Measurements from ENCODE around the gene FAM114A2.
A peak's percentile ranks its signal among the peaks of the same experiment; 100 is the strongest.
"Not testable (repeated sequence)": the region's sequence is repeated elsewhere in the genome, so short reads cannot be mapped to it uniquely, and the experiment has no call there.

FAM114A2 gene

DNA sequence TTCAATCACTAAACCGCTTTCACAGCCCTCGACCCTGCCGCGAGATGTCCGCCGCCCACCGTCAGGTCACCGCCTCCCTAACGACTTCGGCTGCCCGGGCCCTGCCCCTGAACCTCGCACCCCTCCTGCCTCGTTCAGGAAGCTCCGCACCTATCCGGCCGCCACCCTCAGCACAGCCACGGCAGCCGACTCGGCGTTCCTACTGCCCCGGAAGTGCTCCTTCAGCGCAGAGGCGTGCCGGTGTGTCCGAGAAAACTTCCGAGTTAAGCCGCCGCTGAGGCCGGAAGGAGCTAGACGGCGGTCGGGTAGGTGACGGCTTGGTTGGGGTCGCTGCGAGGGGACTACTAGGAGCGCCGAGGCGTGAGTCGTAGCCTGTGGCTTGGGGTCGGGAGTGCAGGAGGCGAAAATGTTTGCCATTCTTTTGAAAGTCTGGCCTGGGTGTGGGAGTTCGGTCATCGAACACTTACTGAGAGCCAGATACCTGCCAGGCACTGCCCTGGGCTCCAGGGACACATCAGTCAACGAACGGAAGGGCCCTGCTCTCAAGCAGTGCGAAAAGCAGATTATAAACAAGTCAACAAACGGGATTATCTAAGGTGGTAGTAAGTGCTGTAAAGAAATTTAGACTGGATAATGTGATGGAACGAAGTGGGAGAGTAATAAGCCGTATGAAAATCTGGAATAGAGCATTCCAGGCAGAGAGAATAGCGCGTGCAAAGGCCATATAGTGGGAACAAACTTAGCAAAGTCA lies at the start of gene FAM114A2, which contains the start of gene MFAP3:
TSS of gene FAM114A2 (minus strand) at position 204 of the 751 bp plus-strand sequence. CDS start 3,957 bp downstream, outside the sequence.
TSS of gene MFAP3 (plus strand) at position 261 of the 751 bp plus-strand sequence. CDS start 10,756 bp downstream, outside the sequence.
- H3K4me3 ChIP-seq (ENCODE audit: low read depth, low read length), result peak within 1 kb of the TSS; percentile 94

DNA sequence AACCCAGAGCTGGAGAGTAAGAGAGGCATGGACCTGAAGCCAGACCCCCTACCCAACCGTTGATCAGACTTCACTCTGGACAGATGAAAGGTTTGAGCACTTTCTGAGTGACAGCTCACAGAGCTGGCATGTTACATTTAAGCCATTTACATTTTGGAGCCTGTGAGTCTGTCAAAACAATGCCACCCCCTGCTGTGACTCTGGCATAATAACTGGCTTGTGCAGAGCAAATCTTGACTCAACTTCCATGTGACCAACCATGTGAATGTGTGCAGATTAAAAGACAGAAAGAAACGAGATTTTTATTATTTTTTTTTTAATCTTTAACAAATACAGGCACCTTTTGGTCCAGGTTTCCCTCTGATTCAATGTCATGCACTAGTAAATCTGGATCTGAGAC lies 48.5 kb upstream of the FAM114A2 start:
- H3K4me3 ChIP-seq (ENCODE audit: low read depth, low read length), result no peak overlapping the region

DNA sequence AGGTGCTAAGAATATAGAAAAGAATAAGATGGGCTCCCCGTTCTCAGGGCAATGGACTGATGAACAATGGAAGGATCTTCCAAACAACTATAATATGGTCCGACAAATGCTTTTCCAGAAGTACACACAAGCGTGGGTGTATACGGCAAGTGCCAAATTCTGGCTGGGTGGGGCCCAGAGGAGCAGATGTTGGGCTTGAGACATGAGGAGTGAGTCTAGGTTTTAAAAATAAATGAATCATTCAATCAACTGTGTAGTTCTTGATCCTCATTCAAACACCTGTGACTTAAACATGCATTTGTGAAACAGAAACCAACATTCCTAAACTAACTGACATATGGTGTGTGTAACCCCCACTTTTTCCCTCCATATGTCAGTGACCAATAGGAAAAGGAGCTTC lies 47.9 kb upstream of the FAM114A2 start:
- H3K4me3 ChIP-seq (ENCODE audit: low read depth, low read length), result no peak overlapping the region

DNA sequence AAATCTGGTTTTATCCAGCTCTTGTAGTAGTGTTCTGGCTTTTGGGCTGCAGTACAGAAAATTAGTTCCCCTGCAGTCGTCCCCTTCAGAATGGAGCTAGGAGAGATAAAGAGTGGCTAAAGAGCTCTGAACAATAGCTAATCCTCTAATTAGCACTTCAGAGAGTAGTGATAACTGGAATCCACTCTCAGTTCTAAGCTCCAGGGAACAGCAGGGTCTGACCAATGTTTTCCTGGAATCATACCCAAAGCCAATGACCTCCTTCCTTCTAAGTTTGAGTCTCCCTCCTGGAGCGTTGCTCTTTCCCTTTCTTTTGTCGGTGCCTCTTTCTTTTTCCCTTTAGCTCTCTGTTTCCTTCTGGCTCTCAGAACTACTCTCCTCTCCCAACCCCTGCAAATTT lies 47.4 kb upstream of the FAM114A2 start:
- no peak overlapping the region for H3K4me3 ChIP-seq (ENCODE audit: low read depth, low read length)

DNA sequence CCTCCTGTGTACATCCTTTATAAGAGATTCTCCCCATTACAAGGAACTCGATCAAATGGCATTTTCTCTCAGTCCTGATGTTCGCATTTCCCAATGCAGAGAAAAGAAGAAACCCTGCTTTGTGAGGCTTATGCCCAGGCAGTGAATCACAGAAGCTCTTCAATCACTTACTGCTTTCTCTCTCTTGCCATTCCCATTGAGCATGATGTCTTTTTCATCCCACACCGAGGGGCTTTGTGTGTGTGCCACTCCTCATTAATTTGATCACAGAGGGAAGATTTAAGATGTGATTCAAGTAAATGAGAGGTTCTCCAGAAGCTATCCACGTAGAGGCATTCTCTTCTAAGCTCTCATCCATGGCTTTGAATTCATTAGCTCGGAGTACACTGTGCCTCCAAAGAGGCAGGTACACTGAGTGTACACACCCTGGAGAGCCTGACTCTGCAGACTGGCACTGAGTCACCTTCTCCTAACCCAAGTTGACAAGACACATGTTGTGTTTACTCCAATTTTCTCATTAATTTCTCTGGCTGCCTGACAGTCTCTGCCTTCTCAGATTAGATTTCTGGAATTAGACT lies 45.4 kb upstream of the FAM114A2 start:
- no peak overlapping the region for H3K4me3 ChIP-seq (ENCODE audit: low read depth, low read length)

DNA sequence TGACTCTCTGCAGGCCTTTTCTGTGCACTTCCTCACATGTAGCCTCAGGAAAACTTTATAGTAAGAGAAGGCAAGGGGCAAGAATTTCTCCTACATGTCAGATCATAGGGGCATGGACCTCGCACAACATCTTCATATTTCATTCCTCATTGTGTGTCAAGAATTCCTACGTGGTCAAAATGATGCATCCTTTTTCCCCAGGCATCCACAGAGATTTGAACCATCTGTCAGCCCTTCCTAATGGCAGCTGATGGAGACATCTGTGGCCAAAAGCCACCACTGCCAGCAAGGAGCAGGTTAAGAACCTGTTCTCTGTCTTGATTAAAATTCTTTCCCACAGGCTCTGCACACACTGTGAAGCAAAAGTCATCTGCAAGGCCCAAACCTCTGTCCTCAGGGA lies 42.5 kb upstream of the FAM114A2 start:
- no peak overlapping the region for H3K4me3 ChIP-seq (ENCODE audit: low read depth, low read length)

DNA sequence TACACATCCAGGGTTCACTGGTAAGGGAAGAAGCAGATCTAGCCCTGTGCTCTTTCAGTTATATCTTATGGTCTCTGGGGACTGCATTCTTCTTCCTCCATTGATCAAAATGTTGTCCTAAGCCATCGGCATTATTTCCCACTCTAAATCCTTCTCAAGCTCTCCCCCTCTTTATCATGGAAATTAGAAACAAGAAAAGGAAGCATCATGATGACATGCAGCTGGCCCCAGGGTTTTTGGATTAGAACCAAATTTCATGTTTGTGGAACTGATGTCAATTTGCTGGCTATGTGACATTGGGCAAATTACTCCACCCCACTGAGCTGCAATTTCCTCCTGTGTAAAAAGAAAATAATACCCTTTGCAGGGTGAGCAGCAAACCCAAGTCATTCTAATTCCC lies 39.6 kb upstream of the FAM114A2 start:
- H3K4me3 ChIP-seq (ENCODE audit: low read depth, low read length), result no peak overlapping the region

DNA sequence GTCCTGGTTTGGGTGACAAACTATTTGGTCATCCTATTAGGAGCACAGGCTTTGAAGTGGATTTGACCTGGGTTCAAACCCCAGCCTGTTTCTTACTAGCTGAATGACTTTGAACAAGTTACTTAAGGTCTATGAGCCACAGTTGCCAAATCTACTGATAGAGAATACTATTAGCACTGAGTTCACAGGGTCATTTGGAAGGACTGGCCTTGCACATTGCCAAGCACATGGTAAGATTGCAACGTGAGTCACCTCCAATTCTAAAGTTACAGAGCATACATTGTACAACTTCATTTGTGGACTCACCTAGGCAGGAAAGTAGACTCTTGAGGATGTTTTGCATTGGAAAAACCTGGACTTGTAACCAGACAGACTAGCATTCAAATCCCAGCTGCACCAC lies 39.0 kb upstream of the FAM114A2 start:
- no peak overlapping the region for H3K4me3 ChIP-seq (ENCODE audit: low read depth, low read length)

DNA sequence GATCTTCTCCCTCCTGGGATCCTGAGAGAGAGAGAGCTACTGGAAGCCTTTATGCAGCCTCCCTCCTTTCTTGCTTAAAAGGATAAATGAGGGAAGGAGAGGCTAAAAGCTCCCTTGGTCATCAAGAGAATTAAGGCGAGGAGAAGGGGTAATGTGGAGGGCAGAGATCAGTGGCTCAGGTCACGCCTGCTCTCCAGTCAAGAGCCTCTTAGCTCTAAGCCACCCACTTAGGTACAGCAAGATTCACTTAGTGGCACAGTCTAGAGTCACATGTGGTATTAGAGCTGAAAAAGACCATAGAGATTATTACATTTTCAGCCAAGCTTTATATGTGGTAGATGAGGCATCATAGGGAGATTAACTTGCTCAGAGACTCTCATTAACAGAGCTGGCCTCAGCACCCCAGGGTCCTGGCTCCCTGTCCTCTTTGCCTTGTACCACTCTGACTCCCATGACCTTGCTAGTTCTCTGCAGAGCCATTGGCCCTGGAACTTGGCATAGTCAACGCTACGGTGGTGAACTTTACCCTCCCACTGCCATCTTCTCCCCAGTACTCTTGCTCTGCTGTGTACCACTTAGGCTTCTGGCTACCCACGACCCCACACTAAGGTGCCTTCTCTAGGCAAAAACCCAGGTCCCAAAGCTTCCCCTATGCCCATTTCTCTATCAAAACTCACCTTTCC lies 37.7 kb upstream of the FAM114A2 start:
- no peak overlapping the region for H3K4me3 ChIP-seq (ENCODE audit: low read depth, low read length)

DNA sequence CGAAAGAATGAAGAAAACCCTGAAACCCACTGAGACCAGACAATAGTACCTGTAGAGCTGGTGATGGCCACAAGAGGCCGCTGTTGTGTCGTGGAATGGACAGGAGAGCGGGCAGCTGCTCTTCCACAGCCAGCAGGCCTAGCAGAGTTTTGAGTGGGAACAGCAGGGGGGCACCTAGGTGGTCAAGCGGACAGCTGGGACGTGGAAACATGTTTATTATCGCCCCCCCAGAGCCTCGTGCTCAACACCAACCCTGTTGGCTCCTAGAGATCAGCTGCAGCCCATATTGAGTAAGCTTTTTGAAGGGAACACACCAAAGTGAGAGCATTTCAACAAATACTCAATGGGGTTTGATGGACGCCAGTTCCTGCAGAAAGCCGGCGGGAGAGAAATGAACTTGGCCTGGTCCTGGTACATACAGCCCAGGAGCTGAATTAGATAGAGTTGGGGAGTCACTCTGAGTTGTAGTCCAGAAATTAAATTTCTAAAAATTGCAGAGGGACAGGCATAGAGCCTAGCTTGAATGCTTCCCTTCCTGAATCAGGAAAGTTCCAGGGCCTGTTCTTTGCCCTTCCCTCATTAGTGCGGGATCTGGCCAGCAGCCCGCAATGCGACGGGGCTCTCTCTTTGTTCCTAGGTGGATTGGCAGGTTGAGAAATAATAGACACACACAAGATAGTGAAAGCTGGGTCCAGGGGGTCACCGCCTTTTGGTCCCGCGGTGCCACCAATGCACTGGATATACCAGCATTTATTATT lies 33.9 kb upstream of the FAM114A2 start:
- H3K4me3 ChIP-seq (ENCODE audit: low read depth, low read length), result no peak overlapping the region

DNA sequence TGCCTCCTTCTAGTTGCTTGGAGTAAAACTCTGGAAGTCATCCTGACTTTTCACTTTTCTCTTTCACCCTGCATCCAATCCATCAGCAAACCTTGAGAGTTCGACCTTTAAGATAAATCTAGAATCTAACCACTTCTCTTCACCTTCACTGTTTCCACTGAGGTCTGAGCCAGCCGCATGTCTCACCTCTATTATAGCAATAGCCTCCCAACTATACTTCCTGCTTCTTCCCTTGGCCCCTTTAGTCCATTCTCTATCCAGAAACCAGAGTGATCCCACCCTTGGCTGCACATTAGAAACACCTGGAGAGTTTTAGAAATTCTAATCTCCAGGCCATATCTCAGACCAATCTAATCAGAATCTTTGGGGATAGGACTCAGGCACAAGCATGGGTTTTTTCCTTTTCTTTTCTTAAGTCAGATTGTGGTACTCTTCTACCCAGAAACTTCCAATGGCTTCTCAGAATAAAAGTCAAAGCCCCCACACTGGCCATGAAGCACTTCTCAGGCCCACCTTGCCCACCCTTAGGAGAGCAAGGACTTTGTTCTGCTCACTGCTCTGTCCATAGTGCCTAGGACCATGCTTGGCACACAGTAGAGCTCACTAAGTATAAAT lies 33.2 kb upstream of the FAM114A2 start:
- H3K4me3 ChIP-seq (ENCODE audit: low read depth, low read length), result no peak overlapping the region

DNA sequence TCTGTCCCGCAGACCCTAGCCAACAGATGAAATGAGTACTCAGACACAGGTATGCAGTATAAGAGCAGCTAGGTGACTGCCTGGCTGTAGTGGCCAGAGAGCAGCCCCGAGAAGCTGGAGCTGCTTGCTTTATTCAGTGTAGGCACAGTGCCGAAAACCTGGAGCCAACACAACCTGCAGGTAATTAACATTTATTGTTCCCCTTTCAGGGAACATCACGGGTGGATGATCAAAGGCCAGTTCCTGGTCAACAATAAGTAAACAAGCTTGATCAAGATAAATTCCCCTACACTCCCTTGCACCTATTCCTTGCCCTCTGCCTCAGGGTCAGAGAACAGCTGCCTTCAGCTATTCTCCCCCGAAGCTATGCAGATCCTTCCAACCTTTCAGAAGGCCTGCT lies 31.1 kb upstream of the FAM114A2 start:
- not testable (repeated sequence) for H3K4me3 ChIP-seq (ENCODE audit: low read depth, low read length)

DNA sequence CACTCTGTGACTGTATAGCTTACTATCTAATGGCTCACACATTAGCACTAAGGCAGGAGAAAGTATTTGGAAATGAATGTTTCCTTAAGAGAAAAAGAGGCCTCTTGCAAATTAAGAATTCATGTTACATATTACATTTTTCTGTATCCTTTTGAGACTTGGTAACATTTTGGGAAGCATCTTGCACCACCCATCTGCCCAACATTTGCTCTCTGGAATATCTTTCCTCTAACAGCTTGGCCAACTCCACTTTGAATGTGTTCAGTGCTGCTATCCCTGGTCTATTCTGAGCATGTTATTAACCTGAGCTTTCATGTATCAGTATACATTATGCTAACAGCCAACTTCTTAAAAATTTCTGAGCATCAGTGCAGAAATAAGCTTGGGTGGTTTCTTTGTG lies 27.3 kb upstream of the FAM114A2 start:
- no peak overlapping the region for H3K4me3 ChIP-seq (ENCODE audit: low read depth, low read length)

DNA sequence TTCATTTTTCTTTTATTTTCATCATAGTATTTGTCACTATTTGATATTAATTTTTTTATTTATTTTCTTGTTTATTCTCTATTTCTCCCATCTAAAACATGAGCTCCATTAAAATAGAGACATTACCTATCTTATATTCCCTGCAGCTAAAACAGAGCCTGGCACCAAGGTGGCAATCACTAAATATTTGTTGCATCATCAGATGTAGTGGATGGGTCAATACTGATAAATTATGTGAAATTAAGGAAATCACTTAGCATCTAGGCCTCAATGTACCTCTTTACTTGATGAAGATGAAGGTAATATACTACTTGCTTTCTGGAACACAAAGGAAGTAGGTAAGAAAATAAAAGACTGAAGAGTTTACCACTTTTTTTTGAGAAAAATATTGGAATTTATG lies 24.7 kb upstream of the FAM114A2 start:
- no peak overlapping the region for H3K4me3 ChIP-seq (ENCODE audit: low read depth, low read length)

DNA sequence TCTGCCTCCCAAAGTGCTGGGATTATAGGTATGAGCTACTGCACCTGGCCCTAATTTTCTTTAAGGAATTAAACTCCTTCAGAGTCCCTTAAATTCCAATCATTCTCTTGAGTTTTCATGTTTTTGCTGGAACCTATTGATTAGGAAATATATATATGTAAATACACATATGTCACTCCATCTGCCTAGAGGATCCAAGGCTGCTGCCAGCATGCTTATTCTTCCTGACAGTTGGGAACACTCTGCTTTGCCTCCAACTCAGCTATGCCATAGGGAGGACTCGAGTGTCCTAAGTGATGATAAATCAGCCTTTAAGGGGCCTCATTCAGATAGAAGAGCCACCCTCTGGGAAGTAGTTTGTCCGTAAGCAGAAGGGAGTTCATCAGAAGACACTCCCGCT lies 21.9 kb upstream of the FAM114A2 start:
- no peak overlapping the region for H3K4me3 ChIP-seq (ENCODE audit: low read depth, low read length)

DNA sequence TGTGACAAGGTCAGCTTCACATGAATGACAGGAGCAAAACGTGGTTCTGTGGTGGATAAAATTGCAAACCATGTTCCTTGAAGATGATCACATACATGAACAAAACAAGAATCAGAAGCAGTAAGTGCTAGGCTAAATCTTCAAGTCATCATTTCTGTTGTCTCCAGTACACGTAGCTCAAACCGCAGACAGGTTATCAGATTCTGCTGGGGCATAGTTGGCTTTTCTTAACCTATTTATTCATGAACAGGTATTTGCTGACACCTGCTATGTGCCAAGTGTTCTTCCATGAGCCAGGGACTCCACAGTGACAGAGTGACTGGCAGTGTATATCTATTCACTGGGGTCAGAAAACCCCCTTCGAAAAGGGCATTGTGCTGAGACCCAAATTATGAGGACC lies 20.9 kb upstream of the FAM114A2 start:
- H3K4me3 ChIP-seq (ENCODE audit: low read depth, low read length), result no peak overlapping the region

DNA sequence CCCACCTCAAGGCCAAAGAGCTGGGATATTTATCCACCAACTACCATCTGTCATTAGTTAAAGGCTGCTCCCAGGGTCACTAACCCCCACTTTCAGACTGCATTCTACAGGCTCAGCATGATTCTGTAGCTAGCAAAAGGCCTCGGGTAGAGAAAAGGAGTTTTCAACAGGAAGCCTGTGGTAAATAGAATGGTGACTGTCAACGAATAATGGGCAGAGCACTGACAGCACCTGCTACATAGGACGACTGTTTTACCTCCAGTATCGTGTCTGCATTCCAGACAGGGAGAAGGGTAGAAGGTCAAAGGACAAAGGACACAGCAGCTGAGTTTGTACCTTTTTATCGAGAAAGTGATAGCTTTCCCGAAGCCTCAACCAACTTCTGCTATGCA lies 20.3 kb upstream of the FAM114A2 start:
- H3K4me3 ChIP-seq (ENCODE audit: low read depth, low read length), result no peak overlapping the region

DNA sequence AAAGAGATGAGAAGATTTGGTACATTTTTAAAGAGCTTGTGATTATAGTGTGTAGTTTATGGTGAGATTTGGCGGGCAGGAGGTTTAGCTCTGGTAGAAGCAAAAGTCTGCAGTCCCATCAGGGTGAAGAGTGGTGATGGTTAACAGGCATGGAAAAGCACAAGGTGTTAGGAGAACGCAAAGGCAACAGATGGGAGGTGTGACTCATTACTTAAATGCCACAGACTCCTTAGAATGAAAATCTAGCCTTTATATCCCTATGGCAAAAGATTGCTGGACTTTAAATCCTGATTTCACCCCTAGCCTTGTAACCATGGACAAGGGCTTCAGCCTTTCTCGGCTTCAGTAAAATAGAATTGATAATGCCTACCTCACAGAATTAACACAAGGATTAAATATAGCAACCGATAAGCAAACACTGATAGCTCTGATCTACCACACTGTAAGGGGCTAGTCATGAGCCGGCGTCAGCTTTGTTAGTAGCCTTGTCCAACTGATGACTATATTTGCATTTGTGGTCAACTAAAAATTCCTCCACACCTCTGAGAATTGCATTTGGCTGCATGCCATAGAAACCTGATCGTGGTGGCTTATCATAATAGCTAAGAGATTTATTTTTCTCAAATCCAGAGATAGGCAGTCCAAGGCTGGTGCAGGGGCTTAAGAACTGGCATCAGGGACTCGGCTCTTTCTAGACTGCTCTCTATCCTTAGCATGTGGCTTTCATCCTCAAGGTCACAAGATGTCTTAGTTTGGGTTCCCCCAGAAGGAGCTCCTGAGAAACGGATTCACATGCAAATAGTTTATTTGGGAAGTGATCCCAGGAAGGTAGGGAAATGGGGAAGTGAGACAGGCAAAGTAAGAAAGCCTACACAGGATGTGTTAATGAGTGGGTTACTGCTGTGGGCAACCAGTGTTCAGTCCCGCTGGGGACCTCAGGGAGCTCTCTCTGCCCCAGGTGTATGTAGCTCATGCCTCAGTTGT lies 19.6 kb upstream of the FAM114A2 start:
- no peak overlapping the region for H3K4me3 ChIP-seq (ENCODE audit: low read depth, low read length)

DNA sequence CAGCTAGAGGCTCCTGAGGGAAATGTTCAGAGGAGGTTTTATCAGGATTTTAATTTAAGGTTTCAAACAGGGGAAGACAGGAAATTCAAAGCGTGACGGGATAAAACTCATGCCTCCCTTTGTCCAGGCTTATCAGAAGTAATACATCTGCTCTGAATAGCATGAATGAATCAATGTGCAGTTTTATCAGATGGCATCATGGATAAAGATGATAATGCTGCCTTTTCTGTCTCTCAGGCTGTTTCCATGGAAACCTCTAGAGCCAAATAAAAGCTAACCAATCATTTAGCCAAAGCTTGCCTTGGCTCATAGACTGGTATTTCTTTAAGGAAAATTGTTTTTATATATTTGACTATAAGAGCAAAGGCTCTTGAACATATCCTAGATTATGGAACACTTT lies 16.5 kb upstream of the FAM114A2 start:
- no peak overlapping the region for H3K4me3 ChIP-seq (ENCODE audit: low read depth, low read length)

DNA sequence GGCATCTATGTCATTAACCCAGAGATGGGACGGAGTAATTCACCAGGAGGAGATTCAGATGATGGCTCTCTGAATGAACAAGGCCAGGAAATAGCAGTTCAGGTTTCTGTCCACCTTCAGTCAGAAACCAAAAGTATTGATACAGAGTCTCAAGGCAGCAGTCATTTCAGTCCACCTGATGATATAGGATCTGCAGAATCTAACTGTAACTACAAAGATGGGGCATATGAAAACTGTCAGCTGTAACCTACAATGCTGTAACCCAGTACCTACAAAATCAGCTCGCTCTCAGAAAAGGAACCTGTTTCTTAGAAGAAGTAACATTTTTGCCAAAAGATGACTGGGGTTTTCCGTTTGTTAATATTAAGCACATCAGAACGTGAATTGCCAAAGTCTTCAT lies 14.8 kb upstream of the FAM114A2 start:
- H3K4me3 ChIP-seq (ENCODE audit: low read depth, low read length), result no peak overlapping the region
